BJ (cell line): ENCODE results near the gene OR2AT4. TPM values are rescaled to one million over a fixed set of nuclear protein-coding genes. Genes with fewer than 3 reads are reported as not detected.
"Not testable (repeated sequence)": the region's sequence is repeated elsewhere in the genome, so short reads cannot be mapped to it uniquely, and the experiment has no call there.

Source experiments
- CTCF ChIA-PET: fragments of 350-600 bp; formaldehyde crosslinking; extraction: SDS; loops from one replicate; lab custom pipeline; 2021; ENCODE audit warnings: antibody characterized with exemption, inconsistent platforms; lab: Yijun Ruan, JAX
- POLR2A ChIA-PET: fragments of 300-600 bp; sonication (Branson Sonifier 250); formaldehyde crosslinking; extraction: SDS; loops from one replicate; lab custom pipeline; 2021; ENCODE audit warnings: antibody characterized with exemption; lab: Charles Lee
- DNase-seq: peaks from one replicate; pipeline ENCODE4 v3.0.0-alpha.2; 2011; ENCODE audit warnings: low read depth
- H3K27me3 ChIP-seq: 2 replicates; pipeline ENCODE4 v1.6.0; 2011; ENCODE audit warnings: low read length; ENCODE audit not compliant: control insufficient read depth, insufficient read depth
- H3K36me3 ChIP-seq: 2 replicates; pipeline ENCODE4 v1.5.1; 2011; ENCODE audit warnings: low read length; ENCODE audit not compliant: control insufficient read depth, insufficient read depth
- H3K4me3 ChIP-seq: 2 replicates; pipeline ENCODE4 v1.5.1; 2011; ENCODE audit warnings: low read depth, mild to moderate bottlenecking, control low read depth, low read length
- polyA plus RNA-seq: library from polyadenylated mRNA; depleted of rRNA; stranded (reverse); fragments of >200 nt; gene quantifications from 2 replicates; pipeline ENCODE4 v1.2.3, GENCODE V29; 2011
- TF ChIP-seq, protein P1 (sequence below): IDR thresholded peaks from 2 replicates; pipeline ENCODE4 v1.5.1; 2011; ENCODE audit warnings: low read depth, mild to moderate bottlenecking, control low read depth, inconsistent platforms, low read length, moderate library complexity; ENCODE audit not compliant: insufficient read depth

The OR2AT4 gene
- polyA plus RNA-seq, 1 experiment, result not detected

- no peak overlapping the region for H3K4me3 ChIP-seq
- ChIA-PET CTCF (no interaction called here), POLR2A (no interaction called here)
- H3K27me3 ChIP-seq, result peaks cover 15% of the 10 kb centered on the region
- H3K36me3 ChIP-seq, result no peaks in the 10 kb centered on the region
- TF ChIP-seq, protein P1, sequence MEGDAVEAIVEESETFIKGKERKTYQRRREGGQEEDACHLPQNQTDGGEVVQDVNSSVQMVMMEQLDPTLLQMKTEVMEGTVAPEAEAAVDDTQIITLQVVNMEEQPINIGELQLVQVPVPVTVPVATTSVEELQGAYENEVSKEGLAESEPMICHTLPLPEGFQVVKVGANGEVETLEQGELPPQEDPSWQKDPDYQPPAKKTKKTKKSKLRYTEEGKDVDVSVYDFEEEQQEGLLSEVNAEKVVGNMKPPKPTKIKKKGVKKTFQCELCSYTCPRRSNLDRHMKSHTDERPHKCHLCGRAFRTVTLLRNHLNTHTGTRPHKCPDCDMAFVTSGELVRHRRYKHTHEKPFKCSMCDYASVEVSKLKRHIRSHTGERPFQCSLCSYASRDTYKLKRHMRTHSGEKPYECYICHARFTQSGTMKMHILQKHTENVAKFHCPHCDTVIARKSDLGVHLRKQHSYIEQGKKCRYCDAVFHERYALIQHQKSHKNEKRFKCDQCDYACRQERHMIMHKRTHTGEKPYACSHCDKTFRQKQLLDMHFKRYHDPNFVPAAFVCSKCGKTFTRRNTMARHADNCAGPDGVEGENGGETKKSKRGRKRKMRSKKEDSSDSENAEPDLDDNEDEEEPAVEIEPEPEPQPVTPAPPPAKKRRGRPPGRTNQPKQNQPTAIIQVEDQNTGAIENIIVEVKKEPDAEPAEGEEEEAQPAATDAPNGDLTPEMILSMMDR, result no peak
- DNase-seq, result no peak
Observed at GRCh38 chr11:75055511-75055910, 41.2 kb downstream of the OR2AT4 start.

DNA sequence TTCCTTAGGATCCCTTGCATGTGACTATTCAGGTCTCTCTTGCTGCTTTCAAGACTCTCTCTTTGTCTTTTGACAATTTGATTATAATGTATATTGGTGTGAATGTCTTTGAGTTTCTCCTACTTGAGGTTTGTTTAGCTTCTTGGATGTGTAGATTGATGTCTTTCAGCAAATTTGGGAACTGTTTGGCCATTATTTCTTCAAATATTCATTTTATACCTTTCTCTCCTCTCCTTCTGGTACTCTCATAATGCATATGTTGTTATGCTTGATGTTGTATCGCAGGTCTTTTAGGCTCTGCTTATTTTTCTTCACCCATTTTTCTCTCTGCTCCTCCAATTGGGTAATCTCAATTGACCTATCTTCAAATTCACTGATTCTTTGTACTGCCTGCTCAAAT, 44.2 kb downstream of the OR2AT4 start:
- CTCF ChIA-PET, result no interaction called here
- POLR2A ChIA-PET, result no interaction called here
- TF ChIP-seq, protein P1, result no peak
- Histone ChIP-seq H3K4me3 (no peak overlapping the region), H3K36me3 (no peaks in the 10 kb centered on the region), H3K27me3 (peaks cover 9% of the 10 kb centered on the region)
- DNase-seq, result no peak

DNA sequence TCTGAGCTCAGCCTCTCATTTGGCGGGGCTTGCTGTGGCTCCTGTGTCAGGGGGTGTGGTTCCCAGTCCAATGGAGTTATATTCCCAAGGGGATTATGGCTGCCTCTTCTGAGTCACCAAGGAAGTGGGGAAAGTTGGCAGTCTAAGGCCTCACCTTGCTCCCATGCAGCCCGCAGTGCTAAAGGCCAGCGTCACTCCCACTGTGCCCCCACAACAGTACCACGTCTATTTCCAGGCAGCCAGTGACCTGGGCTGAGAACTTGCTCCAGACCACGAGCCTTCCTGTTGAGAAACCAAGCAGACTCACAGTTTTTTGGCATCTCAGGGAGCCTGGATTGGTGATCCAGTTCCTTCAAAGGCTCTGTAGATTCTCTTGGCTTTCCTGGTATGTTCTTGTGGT, 45.6 kb downstream of the OR2AT4 start:
- ChIA-PET CTCF (interaction anchor here (4.5 kb wide), 1 partner anchor 20 kb away, joined by 19 read pairs; no protein-coding TSS in a partner anchor), POLR2A (no interaction called here)
- no peak for DNase-seq
- peaks cover 9% of the 10 kb centered on the region for H3K27me3 ChIP-seq
- TF ChIP-seq, protein P1, result no peak
- no peaks in the 10 kb centered on the region for H3K36me3 ChIP-seq
- no peak overlapping the region for H3K4me3 ChIP-seq

DNA sequence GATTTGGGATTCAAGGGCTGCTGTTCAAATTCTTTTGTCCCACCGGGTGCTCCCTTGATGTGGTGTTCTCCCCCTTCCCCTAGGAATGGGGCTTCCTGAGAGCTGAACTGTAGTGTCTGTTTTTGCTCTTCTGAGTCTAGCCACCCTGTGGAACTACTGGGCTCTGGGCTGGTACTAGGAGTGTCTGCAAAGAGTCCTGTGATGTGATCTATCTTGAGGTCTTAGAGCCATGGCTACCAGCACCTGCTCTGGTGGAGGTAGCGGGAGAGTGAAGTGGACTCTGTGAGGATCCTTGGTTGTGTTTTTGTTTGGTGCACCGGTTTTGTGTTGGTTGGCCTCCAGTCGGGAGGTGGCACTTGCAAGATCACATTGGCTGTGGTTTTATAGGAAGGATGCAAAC, 46.2 kb downstream of the OR2AT4 start:
- ChIA-PET CTCF (interaction anchor here (0.6 to 4.5 kb wide), 2 partner anchors 15 to 19 kb away, joined by 3 to 19 read pairs; no protein-coding TSS in a partner anchor), POLR2A (no interaction called here)
- peaks cover 9% of the 10 kb centered on the region for H3K27me3 ChIP-seq
- TF ChIP-seq, protein P1, result no peak
- DNase-seq, result no peak
- H3K4me3 ChIP-seq, result no peak overlapping the region
- H3K36me3 ChIP-seq, result no peaks in the 10 kb centered on the region

- DNase-seq, H3K27me3 ChIP-seq, H3K36me3 ChIP-seq, H3K4me3 ChIP-seq, POLR2A ChIA-PET: not testable (repeated sequence)
- CTCF ChIA-PET, result interaction anchor here (0.6 to 4.5 kb wide), 3 partner anchors 14 to 27 kb away, joined by 3 to 19 read pairs (median 3); no protein-coding TSS in a partner anchor
Observed at GRCh38 chr11:75049501-75050266, 47.0 kb downstream of the OR2AT4 start.
